GM23248 (cell line): ENCODE results near the gene SEL1L. TPM values are rescaled to one million over a fixed set of nuclear protein-coding genes. Genes with fewer than 3 reads are reported as not detected.

Source experiments
- DNase-seq: peaks from one replicate; pipeline ENCODE4 v3.0.0-alpha.2; 2015
- H2AFZ ChIP-seq: fragments of 200-600 bp; sonication (generic); 2 replicates; pipeline ENCODE4 v1.6.1; 2016; ENCODE audit warnings: antibody characterized with exemption
- H3F3A ChIP-seq: fragments of 200-600 bp; sonication (generic); 2 replicates; pipeline ENCODE4 v1.6.1; 2016; ENCODE audit warnings: mild to moderate bottlenecking, antibody characterized with exemption, mixed run types; ENCODE audit not compliant: insufficient read depth
- H3K27ac ChIP-seq: fragments of 200-600 bp; sonication (generic); 2 replicates; pipeline ENCODE4 v1.5.1; 2016; ENCODE audit warnings: mild to moderate bottlenecking
- H3K27me3 ChIP-seq: fragments of 200-600 bp; sonication (generic); replicated peaks from 2 replicates; pipeline ENCODE4 v1.6.1; 2016; ENCODE audit warnings: mild to moderate bottlenecking; ENCODE audit not compliant: insufficient read depth
- H3K36me3 ChIP-seq: fragments of 200-600 bp; sonication (generic); 2 replicates; pipeline ENCODE4 v1.6.1; 2016; ENCODE audit warnings: low read depth, mild to moderate bottlenecking
- H3K4me1 ChIP-seq: fragments of 200-600 bp; sonication (generic); 2 replicates; pipeline ENCODE4 v1.6.1; 2016; ENCODE audit warnings: mild to moderate bottlenecking; ENCODE audit not compliant: insufficient read depth
- H3K4me2 ChIP-seq: fragments of 200-600 bp; sonication (generic); one replicate; pipeline ENCODE4 v1.6.1; 2016; ENCODE audit warnings: mild to moderate bottlenecking; ENCODE audit not compliant: unreplicated experiment
- H3K4me3 ChIP-seq: fragments of 200-600 bp; sonication (generic); 2 replicates; pipeline ENCODE4 v1.5.1; 2016; ENCODE audit warnings: mild to moderate bottlenecking
- H3K79me2 ChIP-seq: fragments of 200-600 bp; sonication (generic); 2 replicates; pipeline ENCODE4 v1.6.1; 2016; ENCODE audit warnings: mild to moderate bottlenecking; ENCODE audit not compliant: insufficient read depth
- H3K9ac ChIP-seq: fragments of 200-600 bp; sonication (generic); 2 replicates; pipeline ENCODE4 v1.6.1; 2016; ENCODE audit warnings: mild to moderate bottlenecking
- H3K9me2 ChIP-seq: fragments of 200-600 bp; sonication (generic); 2 replicates; pipeline ENCODE4 v1.6.1; 2016; ENCODE audit warnings: mixed run types, mild to moderate bottlenecking, moderate library complexity; ENCODE audit not compliant: insufficient read depth
- H3K9me3 ChIP-seq: fragments of 200-600 bp; sonication (generic); one replicate; pipeline ENCODE4 v1.6.1; 2017; ENCODE audit warnings: low read depth
- H4K20me1 ChIP-seq: fragments of 200-600 bp; sonication (generic); 2 replicates; pipeline ENCODE4 v1.6.0; 2016; ENCODE audit not compliant: insufficient read depth
- EZH2 ChIP-seq: fragments of 200-600 bp; sonication (generic); IDR thresholded peaks from 2 replicates; pipeline ENCODE4 v1.6.1; 2018; ENCODE audit warnings: antibody characterized with exemption, mild to moderate bottlenecking; ENCODE audit not compliant: insufficient read depth, poor library complexity, severe bottlenecking
- EZH2phosphoT487 ChIP-seq: fragments of 200-600 bp; sonication (generic); IDR thresholded peaks from 2 replicates; pipeline ENCODE4 v1.6.1; 2018; ENCODE audit warnings: antibody characterized with exemption, moderate library complexity, mild to moderate bottlenecking, low read depth; ENCODE audit not compliant: insufficient read depth
- WGBS, 2 experiments: methylation state at CpG; one replicate each; pipeline ENCODE4 v1.1.6; 2015 to 2017; ENCODE audit warnings: low lambda C conversion rate in 2 of 2, low coverage in 1 of 2; ENCODE audit errors: missing lambda C conversion rate in 2 of 2; 5-methylcytosine and 5-hydroxymethylcytosine counted together
- in situ Hi-C: fragments of 300-500 bp; cut with MboI; formaldehyde crosslinking; loops from 2 replicates; pipeline ENCODE4 v1.15.0; 2020
- polyA plus RNA-seq: library from polyadenylated mRNA; unstranded; fragments of >200 nt; fragmentation: Nextera tagmentation; extraction: Ambion mirVana; gene quantifications from 2 replicates; pipeline ENCODE4 v1.2.1, GENCODE V29; 2016
- total RNA-seq: library from RNA; depleted of rRNA; stranded (reverse); fragments of >200 nt; shearing (Covaris generic); gene quantifications from 2 replicates; pipeline ENCODE4 v1.2.3, GENCODE V29; 2014

SEL1L gene
- total and polyA plus RNA-seq, 2 experiments from 2014 or later: 49.4 to 69.2 TPM

- no peak overlapping the region for H3K4me2 ChIP-seq
- no peaks in the 10 kb centered on the region for H3K79me2 ChIP-seq
- no peak overlapping the region for H3K9ac ChIP-seq
- H3F3A ChIP-seq: no peaks in the 10 kb centered on the region
- in situ Hi-C loops: no loop called here
- H3K36me3 ChIP-seq: no peaks in the 10 kb centered on the region
- no peaks in the 10 kb centered on the region for H3K4me1 ChIP-seq
- peaks cover 81% of the 10 kb centered on the region for H3K27me3 ChIP-seq
- no peak overlapping the region for H2AFZ ChIP-seq
- no peaks in the 10 kb centered on the region for H3K9me3 ChIP-seq
- no peak overlapping the region for H3K4me3 ChIP-seq
- no peak overlapping the region for H3K27ac ChIP-seq
- DNase-seq: no peak
- WGBS, 2 experiments: 69% methylated on average over 5 of the region's 5 CpGs
- H4K20me1 ChIP-seq: no peaks in the 10 kb centered on the region
- H3K9me2 ChIP-seq: no peaks in the 10 kb centered on the region
- no peak for TF ChIP-seq EZH2
- no peak for TF ChIP-seq EZH2phosphoT487
Measured at GRCh38 chr14:81441626-81442134, 92.0 kb downstream of the SEL1L start.

- Histone ChIP-seq H3K9me2 (no peaks in the 10 kb centered on the region), H4K20me1 (no peaks in the 10 kb centered on the region), H3K4me2 (no peak overlapping the region), H3K36me3 (no peaks in the 10 kb centered on the region), H3K4me1 (no peaks in the 10 kb centered on the region), H2AFZ (no peak overlapping the region), H3K27ac (no peak overlapping the region), H3K9me3 (no peaks in the 10 kb centered on the region), H3F3A (no peaks in the 10 kb centered on the region), H3K27me3 (peaks cover 79% of the 10 kb centered on the region), H3K4me3 (no peak overlapping the region), H3K79me2 (no peaks in the 10 kb centered on the region), H3K9ac (no peak overlapping the region)
- in situ Hi-C loops: no loop called here
- TF ChIP-seq EZH2: no peak
- no peak for TF ChIP-seq EZH2phosphoT487
- no peak for DNase-seq
- 53 to 56% methylated on average over 3 of the region's 3 CpGs for WGBS, 2 experiments
Measured at GRCh38 chr14:81440041-81440440, 93.6 kb downstream of the SEL1L start.

- Histone ChIP-seq H3K4me2 (no peak overlapping the region), H3K9me2 (no peaks in the 10 kb centered on the region), H3K79me2 (no peaks in the 10 kb centered on the region), H3K36me3 (no peaks in the 10 kb centered on the region), H3K4me3 (no peak overlapping the region), H3K9ac (no peak overlapping the region), H3F3A (no peaks in the 10 kb centered on the region), H3K9me3 (no peaks in the 10 kb centered on the region), H3K4me1 (no peaks in the 10 kb centered on the region), H2AFZ (no peak overlapping the region), H3K27me3 (peaks cover 85% of the 10 kb centered on the region), H3K27ac (no peak overlapping the region), H4K20me1 (no peaks in the 10 kb centered on the region)
- in situ Hi-C loops: no loop called here
- DNase-seq: no peak
- TF ChIP-seq EZH2phosphoT487 (no peak), EZH2 (no peak)
- WGBS, 2 experiments: 27 to 35% methylated on average over 4 of the region's 4 CpGs
Measured at GRCh38 chr14:81437244-81437643, 96.4 kb downstream of the SEL1L start.

- DNase-seq: peak; percentile 78
- Histone ChIP-seq H3K4me3 (peak overlapping the region; percentile 64), H4K20me1 (no peaks in the 10 kb centered on the region), H3K27ac (no peak overlapping the region), H3K79me2 (no peaks in the 10 kb centered on the region), H3K9me2 (no peaks in the 10 kb centered on the region), H3K4me2 (peak overlapping the region; percentile 72), H3K4me1 (no peaks in the 10 kb centered on the region), H3K9me3 (no peaks in the 10 kb centered on the region), H3K36me3 (no peaks in the 10 kb centered on the region), H3F3A (no peaks in the 10 kb centered on the region), H3K9ac (no peak overlapping the region), H3K27me3 (peaks cover 78% of the 10 kb centered on the region), H2AFZ (peak overlapping the region; percentile 62)
- in situ Hi-C loops: no loop called here
- 4 to 5% methylated on average over 47 to 63 of the region's 79 CpGs for WGBS, 2 experiments
- TF ChIP-seq EZH2phosphoT487 (no peak), EZH2 (peak; percentile 46)
Measured at GRCh38 chr14:81436296-81437138, 97.1 kb downstream of the SEL1L start.
